ENCODE data around the gene PC.

PC gene

DNA sequence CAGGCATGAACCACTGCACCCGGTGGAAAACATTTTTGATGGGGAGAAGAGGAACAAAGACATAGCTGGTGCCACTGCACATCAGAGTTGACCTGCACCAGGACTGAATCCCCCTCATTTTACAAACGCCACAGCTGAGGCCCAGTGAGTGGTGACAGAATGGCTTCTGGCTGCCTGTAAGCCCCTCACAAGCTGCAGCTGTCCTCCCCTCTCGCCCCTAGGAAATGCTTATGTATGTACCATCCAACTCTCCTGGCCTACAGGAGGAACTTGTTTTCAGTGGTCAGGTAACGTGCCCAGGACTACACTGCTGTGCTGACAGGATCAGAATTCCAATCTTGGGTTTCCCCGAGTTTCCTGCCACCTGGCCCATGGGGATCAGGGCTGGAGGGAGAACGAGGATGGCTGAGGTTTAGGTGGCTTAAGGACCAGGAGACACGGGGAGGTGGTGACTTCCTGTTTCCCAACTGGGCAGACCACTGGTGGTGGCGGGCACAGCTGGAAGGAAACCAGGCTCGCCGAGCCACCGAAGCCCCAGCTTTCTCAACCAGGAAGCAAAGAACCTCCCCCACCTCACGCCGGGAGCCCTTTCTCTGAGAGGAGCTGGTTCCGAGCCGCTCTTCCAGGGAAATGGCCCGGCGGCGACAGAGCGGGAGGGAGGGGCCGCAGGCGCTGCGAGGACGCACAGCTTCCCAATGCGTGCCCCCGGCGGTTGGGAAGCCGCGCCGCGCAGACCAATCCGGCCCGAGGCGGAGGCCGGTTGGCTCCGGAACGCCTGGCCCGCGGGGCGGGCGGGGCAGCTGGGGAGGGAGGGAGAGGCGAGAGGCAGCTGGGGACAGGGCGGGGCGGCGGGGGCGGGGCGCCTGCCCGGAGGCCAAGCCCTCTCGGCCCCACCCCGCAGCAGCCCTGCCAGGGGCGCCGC lies 102.3 kb downstream of the PC start:
- peak; percentile 100 for DNase-seq (ENCODE audit: low spot score)
- in situ Hi-C loops (cut with MboI; ENCODE audit: low pct_unique_long_range_greater_than_20kb, low sequenced_read_pairs, unreplicated experiment) = no loop called here
- TF ChIP-seq, protein P1, sequence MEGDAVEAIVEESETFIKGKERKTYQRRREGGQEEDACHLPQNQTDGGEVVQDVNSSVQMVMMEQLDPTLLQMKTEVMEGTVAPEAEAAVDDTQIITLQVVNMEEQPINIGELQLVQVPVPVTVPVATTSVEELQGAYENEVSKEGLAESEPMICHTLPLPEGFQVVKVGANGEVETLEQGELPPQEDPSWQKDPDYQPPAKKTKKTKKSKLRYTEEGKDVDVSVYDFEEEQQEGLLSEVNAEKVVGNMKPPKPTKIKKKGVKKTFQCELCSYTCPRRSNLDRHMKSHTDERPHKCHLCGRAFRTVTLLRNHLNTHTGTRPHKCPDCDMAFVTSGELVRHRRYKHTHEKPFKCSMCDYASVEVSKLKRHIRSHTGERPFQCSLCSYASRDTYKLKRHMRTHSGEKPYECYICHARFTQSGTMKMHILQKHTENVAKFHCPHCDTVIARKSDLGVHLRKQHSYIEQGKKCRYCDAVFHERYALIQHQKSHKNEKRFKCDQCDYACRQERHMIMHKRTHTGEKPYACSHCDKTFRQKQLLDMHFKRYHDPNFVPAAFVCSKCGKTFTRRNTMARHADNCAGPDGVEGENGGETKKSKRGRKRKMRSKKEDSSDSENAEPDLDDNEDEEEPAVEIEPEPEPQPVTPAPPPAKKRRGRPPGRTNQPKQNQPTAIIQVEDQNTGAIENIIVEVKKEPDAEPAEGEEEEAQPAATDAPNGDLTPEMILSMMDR (IDR thresholded peaks at IDR 0.05; ENCODE audit: extremely low read depth, insufficient read depth, missing control alignments) = no peak

GRCh38 chr11:66854729-66855211 lies 103.4 kb downstream of the PC start:
- in situ Hi-C loops (cut with MboI; ENCODE audit: low pct_unique_long_range_greater_than_20kb, low sequenced_read_pairs, unreplicated experiment) = no loop called here
- TF ChIP-seq, protein P1 (IDR thresholded peaks at IDR 0.05; ENCODE audit: extremely low read depth, insufficient read depth, missing control alignments) = no peak
- no peak for DNase-seq (ENCODE audit: low spot score)

- TF ChIP-seq, protein P1 (IDR thresholded peaks at IDR 0.05; ENCODE audit: extremely low read depth, insufficient read depth, missing control alignments) = no peak
- in situ Hi-C loops (cut with MboI; ENCODE audit: low pct_unique_long_range_greater_than_20kb, low sequenced_read_pairs, unreplicated experiment) = no loop called here
- no peak for DNase-seq (ENCODE audit: low spot score)
These were observed 103.9 kb downstream of the PC start for GRCh38 chr11:66854231-66854661.

DNA sequence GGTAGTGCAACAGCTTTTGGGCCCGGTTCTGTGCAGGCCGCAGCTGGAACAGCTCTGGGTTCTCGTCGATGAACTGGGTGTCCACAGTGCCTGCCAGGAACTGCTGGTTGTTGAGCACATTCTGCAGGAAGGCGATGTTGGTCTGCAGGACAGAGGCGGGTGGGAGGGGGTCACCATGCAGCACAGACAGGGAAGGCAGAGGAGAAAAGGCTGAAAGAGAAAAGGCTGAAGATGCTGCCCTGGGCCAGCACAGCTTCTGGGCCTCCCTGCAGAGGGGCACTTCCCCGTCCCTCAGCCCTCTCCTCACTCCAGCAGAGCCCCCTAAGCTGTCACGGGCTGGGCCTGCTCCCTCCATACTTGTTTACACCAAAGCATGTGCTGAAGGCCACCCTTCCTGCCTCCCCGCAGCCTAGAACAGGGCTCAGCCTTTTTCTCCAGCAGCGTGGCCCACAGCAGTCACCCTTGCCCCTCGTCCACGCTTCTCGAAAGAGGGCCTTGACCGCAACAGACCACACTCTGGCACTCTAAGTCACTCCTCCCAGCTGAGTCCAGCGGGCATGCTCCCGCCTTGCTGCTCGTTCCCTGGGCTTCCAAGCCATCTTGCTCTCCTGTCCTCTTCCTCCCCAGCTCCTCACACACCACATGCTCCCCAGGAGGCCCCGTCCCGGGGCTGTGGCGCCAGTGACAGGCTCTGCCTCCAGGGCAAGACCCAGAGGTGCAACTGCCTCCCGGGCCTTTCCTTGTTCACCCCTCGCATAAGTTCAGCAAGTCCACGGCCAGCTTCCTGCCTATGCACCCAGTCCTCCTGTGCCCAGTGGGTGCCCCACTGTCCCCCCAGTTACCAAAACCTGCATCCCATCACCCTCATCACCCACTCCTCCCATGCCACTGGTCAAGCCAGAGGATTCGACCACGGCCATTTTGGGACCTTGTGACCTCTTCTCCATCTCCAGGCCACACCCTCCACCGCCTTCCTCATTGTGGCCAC lies 104.6 kb downstream of the PC start:
- TF ChIP-seq, protein P1 (IDR thresholded peaks at IDR 0.05; ENCODE audit: extremely low read depth, insufficient read depth, missing control alignments) = no peak
- DNase-seq (ENCODE audit: low spot score) = no peak
- in situ Hi-C loops (cut with MboI; ENCODE audit: low pct_unique_long_range_greater_than_20kb, low sequenced_read_pairs, unreplicated experiment) = no loop called here

- in situ Hi-C loops (cut with MboI; ENCODE audit: low pct_unique_long_range_greater_than_20kb, low sequenced_read_pairs, unreplicated experiment) = no loop called here
- TF ChIP-seq, protein P1 (IDR thresholded peaks at IDR 0.05; ENCODE audit: extremely low read depth, insufficient read depth, missing control alignments) = no peak
- DNase-seq (ENCODE audit: low spot score) = no peak
These were observed 105.5 kb downstream of the PC start for GRCh38 chr11:66852466-66853241.

Data from GM13977 (cell line).